Vagina (tissue), 2 donors: ENCODE results near the gene BEX3. TPM values are rescaled to one million over a fixed set of nuclear protein-coding genes. Genes with fewer than 3 reads are reported as not detected.
A peak's percentile ranks its signal among the peaks of the same experiment; 100 is the strongest.

ENCODE experiments used
- DNase-seq, 2 donors: peaks; one replicate each; pipeline ENCODE4 v3.0.0-alpha.2; 2017; ENCODE audit errors: extremely low spot score in 2 of 2
- H3K27ac ChIP-seq: fragments of 200-600 bp; sonication (generic); one replicate; pipeline ENCODE4 v1.5.1; 2019
- H3K27me3 ChIP-seq: fragments of 200-600 bp; sonication (generic); one replicate; pipeline ENCODE4 v1.5.1; 2019
- H3K36me3 ChIP-seq, 2 donors: fragments of 200-600 bp; sonication (generic); one replicate each; pipeline ENCODE4 v1.5.1; 2017 to 2019
- H3K4me1 ChIP-seq: fragments of 200-600 bp; sonication (generic); one replicate; pipeline ENCODE4 v1.5.1; 2019
- H3K4me3 ChIP-seq, 2 donors: fragments of 200-600 bp; sonication (generic); 1 replicate in 1 of 2; 2 replicates in 1 of 2; pipeline ENCODE4 v1.5.1; 2016 to 2019
- H3K9me3 ChIP-seq: fragments of 200-600 bp; sonication (generic); one replicate; pipeline ENCODE4 v1.5.1; 2019
- POLR2A ChIP-seq, 2 donors: fragments of 450-650 bp; IDR thresholded peaks; one replicate each; pipeline ENCODE4 v1.6.1; 2017; ENCODE audit warnings: antibody characterized with exemption in 2 of 2, mild to moderate bottlenecking in 2 of 2, moderate library complexity in 2 of 2
- POLR2AphosphoS5 ChIP-seq, 2 donors: sonication (generic); formaldehyde crosslinking; IDR thresholded peaks; one replicate each; pipeline ENCODE4 v1.9.0; 2017; ENCODE audit warnings: antibody characterized with exemption in 2 of 2, mild to moderate bottlenecking in 2 of 2, low read depth in 1 of 2; ENCODE audit not compliant: insufficient read depth in 1 of 2
- intact Hi-C: fragments of 100-400 bp; cut with DNase I; formaldehyde crosslinking; loops from one replicate; pipeline ENCODE4 v1.15.1; 2023
- small RNA-seq: library from RNA; depleted of rRNA; stranded (forward); fragments of <200 nt; gene quantifications from one replicate; pipeline ENCODE3, GENCODE V24; 2016
- total RNA-seq: library from RNA; depleted of rRNA; stranded (reverse); fragments of >200 nt; gene quantifications from one replicate; pipeline ENCODE4 v1.2.3, GENCODE V29; 2016
- TF ChIP-seq, protein P1 (sequence below), 3 experiments: fragments of 450-650 bp in 2 of 3; fragments of 200-600 bp in 1 of 3; sonication (generic) in 1 of 3; IDR thresholded peaks; one replicate each; pipeline ENCODE4 v1.5.1; 2017 to 2019; ENCODE audit warnings: antibody characterized with exemption in 3 of 3, mild to moderate bottlenecking in 2 of 3, moderate library complexity in 2 of 3

The BEX3 gene
- total RNA-seq, 1 donor from 2014 or later, result 77.8 TPM

DNA sequence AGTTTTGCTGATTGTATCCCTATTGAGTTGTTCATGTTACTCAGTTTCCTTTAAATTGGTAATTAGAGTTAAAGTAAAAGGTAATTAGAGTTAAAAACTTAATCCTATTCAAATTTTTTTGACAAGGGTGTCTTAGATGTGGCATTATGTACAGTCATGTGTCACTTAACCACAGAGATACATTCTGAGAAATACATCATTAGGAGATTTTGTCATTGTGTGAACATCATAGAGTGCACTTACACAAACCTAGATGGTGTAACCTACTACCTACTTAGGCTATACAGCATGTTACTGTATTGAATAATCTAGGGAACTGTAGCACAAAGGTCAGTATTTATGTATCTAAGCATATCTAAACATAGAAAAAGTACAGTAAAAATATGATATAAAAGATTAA lies 39.2 kb downstream of the BEX3 start:
- TF ChIP-seq POLR2AphosphoS5 (IDR thresholded peaks at IDR 0.05; ENCODE audit: insufficient read depth in 1 of 2, low read depth in 1 of 2) (no peak), POLR2A (IDR thresholded peaks at IDR 0.05) (no peak)
- TF ChIP-seq, protein P1, sequence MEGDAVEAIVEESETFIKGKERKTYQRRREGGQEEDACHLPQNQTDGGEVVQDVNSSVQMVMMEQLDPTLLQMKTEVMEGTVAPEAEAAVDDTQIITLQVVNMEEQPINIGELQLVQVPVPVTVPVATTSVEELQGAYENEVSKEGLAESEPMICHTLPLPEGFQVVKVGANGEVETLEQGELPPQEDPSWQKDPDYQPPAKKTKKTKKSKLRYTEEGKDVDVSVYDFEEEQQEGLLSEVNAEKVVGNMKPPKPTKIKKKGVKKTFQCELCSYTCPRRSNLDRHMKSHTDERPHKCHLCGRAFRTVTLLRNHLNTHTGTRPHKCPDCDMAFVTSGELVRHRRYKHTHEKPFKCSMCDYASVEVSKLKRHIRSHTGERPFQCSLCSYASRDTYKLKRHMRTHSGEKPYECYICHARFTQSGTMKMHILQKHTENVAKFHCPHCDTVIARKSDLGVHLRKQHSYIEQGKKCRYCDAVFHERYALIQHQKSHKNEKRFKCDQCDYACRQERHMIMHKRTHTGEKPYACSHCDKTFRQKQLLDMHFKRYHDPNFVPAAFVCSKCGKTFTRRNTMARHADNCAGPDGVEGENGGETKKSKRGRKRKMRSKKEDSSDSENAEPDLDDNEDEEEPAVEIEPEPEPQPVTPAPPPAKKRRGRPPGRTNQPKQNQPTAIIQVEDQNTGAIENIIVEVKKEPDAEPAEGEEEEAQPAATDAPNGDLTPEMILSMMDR (IDR thresholded peaks at IDR 0.05), result no peak
- H3K4me1 ChIP-seq, result no peaks in the 10 kb centered on the region
- H3K36me3 ChIP-seq, result no peaks in the 10 kb centered on the region
- H3K27me3 ChIP-seq, result no peaks in the 10 kb centered on the region
- intact Hi-C loops, result no loop called here
- H3K9me3 ChIP-seq, result no peaks in the 10 kb centered on the region
- no peak overlapping the region for H3K4me3 ChIP-seq
- no peak overlapping the region for H3K27ac ChIP-seq
- DNase-seq, result no peak

DNA sequence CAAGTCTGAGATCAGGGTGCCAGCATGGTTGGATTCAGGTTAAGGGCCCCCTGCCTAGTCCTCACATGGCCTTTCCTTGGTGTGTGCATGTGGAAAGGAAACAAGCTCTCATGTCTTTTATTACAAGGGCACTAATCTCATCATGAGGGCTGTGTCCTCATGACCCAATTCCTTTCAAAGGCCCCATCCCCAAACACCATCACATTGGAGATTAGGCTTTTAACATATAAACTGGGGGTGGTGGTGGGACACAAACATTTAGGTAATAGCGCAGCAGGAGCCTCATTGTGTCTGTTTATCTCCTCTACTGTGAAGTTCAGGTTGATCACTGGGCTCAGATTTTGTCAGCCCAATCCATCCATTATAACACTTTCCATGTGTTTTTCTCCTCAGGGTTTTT lies 41.0 kb downstream of the BEX3 start:
- Histone ChIP-seq H3K36me3 (no peaks in the 10 kb centered on the region), H3K4me1 (no peaks in the 10 kb centered on the region), H3K4me3 (no peak overlapping the region), H3K27ac (peak overlapping the region; percentile 33), H3K9me3 (no peaks in the 10 kb centered on the region), H3K27me3 (no peaks in the 10 kb centered on the region)
- DNase-seq, result no peak
- TF ChIP-seq POLR2AphosphoS5 (IDR thresholded peaks at IDR 0.05; ENCODE audit: insufficient read depth in 1 of 2, low read depth in 1 of 2) (no peak), POLR2A (IDR thresholded peaks at IDR 0.05) (no peak)
- TF ChIP-seq, protein P1 (IDR thresholded peaks at IDR 0.05), result no peak
- intact Hi-C loops, result no loop called here

DNA sequence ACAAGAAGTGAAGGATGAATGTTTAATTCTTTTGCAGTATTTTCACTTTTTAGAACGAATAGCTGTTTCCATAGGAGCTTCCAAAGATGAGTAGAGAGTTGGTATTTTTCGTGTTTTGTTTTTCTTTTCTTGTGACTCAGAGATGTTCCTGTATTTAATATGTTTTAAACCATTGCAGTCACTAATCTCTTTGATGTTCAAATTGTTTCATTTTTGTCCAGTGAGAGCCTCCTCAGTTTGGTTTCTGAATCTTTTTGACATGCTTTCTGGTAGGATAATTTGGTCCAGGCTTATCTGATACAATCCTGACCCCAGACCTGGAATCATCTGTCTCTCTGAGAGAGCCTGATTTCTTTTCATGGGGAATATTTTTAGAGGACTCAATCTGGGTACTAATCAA lies 41.6 kb downstream of the BEX3 start:
- no peaks in the 10 kb centered on the region for H3K36me3 ChIP-seq
- no peak overlapping the region for H3K27ac ChIP-seq
- no peaks in the 10 kb centered on the region for H3K4me1 ChIP-seq
- no peaks in the 10 kb centered on the region for H3K9me3 ChIP-seq
- DNase-seq, result no peak
- no peak overlapping the region for H3K4me3 ChIP-seq
- no peaks in the 10 kb centered on the region for H3K27me3 ChIP-seq
- intact Hi-C loops, result no loop called here
- no peak for TF ChIP-seq POLR2AphosphoS5 (IDR thresholded peaks at IDR 0.05; ENCODE audit: insufficient read depth in 1 of 2, low read depth in 1 of 2)

DNA sequence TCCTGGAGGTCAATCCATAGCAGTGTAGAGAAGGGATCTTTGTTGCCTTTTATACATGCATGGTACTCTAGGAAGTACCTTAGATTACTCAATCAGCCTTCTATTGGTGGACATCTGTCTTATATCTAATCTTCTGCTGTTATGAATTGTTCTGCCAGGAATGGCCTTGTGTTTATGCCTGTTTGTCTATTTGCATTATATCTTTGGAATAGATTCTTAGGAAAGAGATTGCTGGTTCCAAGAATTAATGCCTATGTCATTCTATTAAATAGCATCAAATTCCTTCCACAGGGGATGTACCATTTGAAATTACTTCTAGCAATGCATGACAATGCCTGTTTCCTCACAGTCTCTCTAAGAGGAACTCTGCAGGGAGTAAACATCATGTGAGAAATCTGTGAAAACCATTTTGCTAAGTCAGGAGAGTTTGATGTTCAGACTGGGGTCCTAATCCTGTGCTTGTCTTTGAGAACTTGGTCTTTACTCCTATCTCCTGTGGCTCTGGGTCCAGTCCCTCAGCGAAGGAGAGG lies 42.5 kb downstream of the BEX3 start:
- no peaks in the 10 kb centered on the region for H3K27me3 ChIP-seq
- H3K4me3 ChIP-seq, result no peak overlapping the region
- H3K4me1 ChIP-seq, result no peaks in the 10 kb centered on the region
- no peak for DNase-seq
- no peaks in the 10 kb centered on the region for H3K36me3 ChIP-seq
- TF ChIP-seq POLR2AphosphoS5 (IDR thresholded peaks at IDR 0.05; ENCODE audit: insufficient read depth in 1 of 2, low read depth in 1 of 2) (no peak), POLR2A (IDR thresholded peaks at IDR 0.05) (no peak)
- TF ChIP-seq, protein P1 (IDR thresholded peaks at IDR 0.05), result no peak
- intact Hi-C loops, result no loop called here
- no peaks in the 10 kb centered on the region for H3K9me3 ChIP-seq
- H3K27ac ChIP-seq, result no peak overlapping the region

DNA sequence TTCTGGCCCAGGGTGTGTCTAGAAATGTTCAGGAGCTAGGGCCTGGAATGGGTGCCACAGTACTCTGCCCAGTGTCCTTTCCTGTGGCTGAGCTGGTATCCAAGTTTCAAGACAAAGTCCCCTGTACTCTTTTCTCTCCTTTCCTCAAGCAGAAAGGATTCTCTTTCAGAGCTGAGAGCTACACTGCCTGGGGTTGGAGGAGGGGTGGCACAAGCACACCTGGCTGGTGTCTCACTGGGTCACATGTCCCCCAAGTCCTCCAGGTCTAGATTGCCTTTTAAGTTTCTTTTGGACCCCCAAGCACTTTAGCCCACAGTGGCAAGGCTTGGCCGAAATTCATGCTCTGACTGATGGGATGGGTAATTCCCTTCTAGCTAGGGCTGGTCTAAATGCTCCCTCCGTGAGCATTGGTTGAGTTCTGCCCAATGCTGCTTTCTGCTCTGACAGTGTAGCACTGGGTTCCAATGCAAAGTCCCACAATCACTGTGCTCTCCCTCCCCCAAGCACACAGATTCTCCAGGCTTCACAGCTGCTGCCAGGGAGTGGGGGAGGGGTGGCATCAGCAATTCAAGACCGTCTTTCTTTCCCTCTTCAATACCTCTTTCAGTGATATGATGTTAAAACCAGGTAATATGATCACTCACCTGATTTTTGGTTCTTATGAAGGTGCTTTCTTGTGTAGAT lies 47.8 kb downstream of the BEX3 start:
- no peak overlapping the region for H3K27ac ChIP-seq
- no peaks in the 10 kb centered on the region for H3K9me3 ChIP-seq
- TF ChIP-seq POLR2A (IDR thresholded peaks at IDR 0.05) (no peak), POLR2AphosphoS5 (IDR thresholded peaks at IDR 0.05; ENCODE audit: insufficient read depth in 1 of 2, low read depth in 1 of 2) (no peak)
- TF ChIP-seq, protein P1 (IDR thresholded peaks at IDR 0.05), result no peak
- H3K27me3 ChIP-seq, result no peaks in the 10 kb centered on the region
- no peak overlapping the region for H3K4me3 ChIP-seq
- DNase-seq, result no peak
- intact Hi-C loops, result no loop called here
- H3K36me3 ChIP-seq, result no peaks in the 10 kb centered on the region
- H3K4me1 ChIP-seq, result no peaks in the 10 kb centered on the region

Small RNAs within 50 kb of the gene (small RNA-seq; reads per million reads assigned to genes)
- gene Z92846.1, result not detected

Other genes with a start within 250 kb of the BEX3 start
- 32.7 TPM for gene BEX4, start 161.4 kb upstream of the BEX3 start, total RNA-seq
- gene TCEAL8, start 121.4 kb upstream of the BEX3 start, total RNA-seq, result 40.3 TPM
- gene TCEAL5, start 99.8 kb upstream of the BEX3 start, total RNA-seq, result 0.98 TPM
- 7.4 TPM for gene BEX2, start 65.5 kb upstream of the BEX3 start, total RNA-seq
- gene TCEAL7, start 46.3 kb upstream of the BEX3 start, total RNA-seq, result 15.7 TPM
- gene TCEAL9, start 20.0 kb upstream of the BEX3 start, total RNA-seq, result 52.8 TPM
- gene RAB40A, start 143.0 kb downstream of the BEX3 start, total RNA-seq, result 0.98 TPM
- gene TCEAL4, start 209.0 kb downstream of the BEX3 start, total RNA-seq, result 140 TPM
- 32.7 TPM for gene TCEAL3, start 231.4 kb downstream of the BEX3 start, total RNA-seq